Cardiac fibroblast (primary cell): ENCODE results near the gene TRAF5.

Experiments used
- DNase-seq, 2 donors: peaks; one replicate each; pipeline versions ENCODE4 v3.0.0 to v3.0.0-alpha.2; 2010; ENCODE audit warnings: low read depth in 2 of 2
- H3K4me3 ChIP-seq, 2 donors: replicated peaks in 1 of 2; 1 replicate in 1 of 2; 2 replicates in 1 of 2; pipeline ENCODE4 v1.5.1; 2011; ENCODE audit warnings: low read depth in 2 of 2, low read length in 2 of 2, mild to moderate bottlenecking in 2 of 2, moderate library complexity in 1 of 2
- CTCF ChIP-seq: IDR thresholded peaks from one replicate; pipeline ENCODE4 v1.5.1; 2011; ENCODE audit warnings: low read depth, mild to moderate bottlenecking, low read length, inconsistent platforms

The TRAF5 gene

GRCh38 chr1:211361202-211361601 is 34.6 kb downstream of the TRAF5 start:
- TF ChIP-seq CTCF = no peak
- no peak for DNase-seq
- H3K4me3 ChIP-seq = no peak overlapping the region

GRCh38 chr1:211369640-211370039 is 43.0 kb downstream of the TRAF5 start:
- no peak overlapping the region for H3K4me3 ChIP-seq
- TF ChIP-seq CTCF = no peak
- no peak for DNase-seq

- no peak for DNase-seq
- H3K4me3 ChIP-seq = no peak overlapping the region
- TF ChIP-seq CTCF = no peak
Measured at GRCh38 chr1:211370669-211371068, 44.0 kb downstream of the TRAF5 start.

- peak in 1 of 2 donors; percentile 71 for DNase-seq
- no peak overlapping the region for H3K4me3 ChIP-seq
- no peak for TF ChIP-seq CTCF
Measured at GRCh38 chr1:211371406-211372105, 44.9 kb downstream of the TRAF5 start.

- TF ChIP-seq CTCF = no peak
- H3K4me3 ChIP-seq = no peak overlapping the region
- no peak for DNase-seq
Measured at GRCh38 chr1:211372463-211372862, 45.8 kb downstream of the TRAF5 start.

GRCh38 chr1:211375146-211375818 is 48.6 kb downstream of the TRAF5 start:
- TF ChIP-seq CTCF = no peak

More at GRCh38 chr1:211375146-211375818, 48.6 kb downstream of the TRAF5 start:
- H3K4me3 ChIP-seq = no peak overlapping the region
- no peak for DNase-seq
